ENCODE measurements around the gene SCAPER.
A peak's percentile ranks its signal among the peaks of the same experiment; 100 is the strongest.

Gene SCAPER, protein sequence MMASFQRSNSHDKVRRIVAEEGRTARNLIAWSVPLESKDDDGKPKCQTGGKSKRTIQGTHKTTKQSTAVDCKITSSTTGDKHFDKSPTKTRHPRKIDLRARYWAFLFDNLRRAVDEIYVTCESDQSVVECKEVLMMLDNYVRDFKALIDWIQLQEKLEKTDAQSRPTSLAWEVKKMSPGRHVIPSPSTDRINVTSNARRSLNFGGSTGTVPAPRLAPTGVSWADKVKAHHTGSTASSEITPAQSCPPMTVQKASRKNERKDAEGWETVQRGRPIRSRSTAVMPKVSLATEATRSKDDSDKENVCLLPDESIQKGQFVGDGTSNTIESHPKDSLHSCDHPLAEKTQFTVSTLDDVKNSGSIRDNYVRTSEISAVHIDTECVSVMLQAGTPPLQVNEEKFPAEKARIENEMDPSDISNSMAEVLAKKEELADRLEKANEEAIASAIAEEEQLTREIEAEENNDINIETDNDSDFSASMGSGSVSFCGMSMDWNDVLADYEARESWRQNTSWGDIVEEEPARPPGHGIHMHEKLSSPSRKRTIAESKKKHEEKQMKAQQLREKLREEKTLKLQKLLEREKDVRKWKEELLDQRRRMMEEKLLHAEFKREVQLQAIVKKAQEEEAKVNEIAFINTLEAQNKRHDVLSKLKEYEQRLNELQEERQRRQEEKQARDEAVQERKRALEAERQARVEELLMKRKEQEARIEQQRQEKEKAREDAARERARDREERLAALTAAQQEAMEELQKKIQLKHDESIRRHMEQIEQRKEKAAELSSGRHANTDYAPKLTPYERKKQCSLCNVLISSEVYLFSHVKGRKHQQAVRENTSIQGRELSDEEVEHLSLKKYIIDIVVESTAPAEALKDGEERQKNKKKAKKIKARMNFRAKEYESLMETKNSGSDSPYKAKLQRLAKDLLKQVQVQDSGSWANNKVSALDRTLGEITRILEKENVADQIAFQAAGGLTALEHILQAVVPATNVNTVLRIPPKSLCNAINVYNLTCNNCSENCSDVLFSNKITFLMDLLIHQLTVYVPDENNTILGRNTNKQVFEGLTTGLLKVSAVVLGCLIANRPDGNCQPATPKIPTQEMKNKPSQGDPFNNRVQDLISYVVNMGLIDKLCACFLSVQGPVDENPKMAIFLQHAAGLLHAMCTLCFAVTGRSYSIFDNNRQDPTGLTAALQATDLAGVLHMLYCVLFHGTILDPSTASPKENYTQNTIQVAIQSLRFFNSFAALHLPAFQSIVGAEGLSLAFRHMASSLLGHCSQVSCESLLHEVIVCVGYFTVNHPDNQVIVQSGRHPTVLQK (N-terminal part only)

DNA sequence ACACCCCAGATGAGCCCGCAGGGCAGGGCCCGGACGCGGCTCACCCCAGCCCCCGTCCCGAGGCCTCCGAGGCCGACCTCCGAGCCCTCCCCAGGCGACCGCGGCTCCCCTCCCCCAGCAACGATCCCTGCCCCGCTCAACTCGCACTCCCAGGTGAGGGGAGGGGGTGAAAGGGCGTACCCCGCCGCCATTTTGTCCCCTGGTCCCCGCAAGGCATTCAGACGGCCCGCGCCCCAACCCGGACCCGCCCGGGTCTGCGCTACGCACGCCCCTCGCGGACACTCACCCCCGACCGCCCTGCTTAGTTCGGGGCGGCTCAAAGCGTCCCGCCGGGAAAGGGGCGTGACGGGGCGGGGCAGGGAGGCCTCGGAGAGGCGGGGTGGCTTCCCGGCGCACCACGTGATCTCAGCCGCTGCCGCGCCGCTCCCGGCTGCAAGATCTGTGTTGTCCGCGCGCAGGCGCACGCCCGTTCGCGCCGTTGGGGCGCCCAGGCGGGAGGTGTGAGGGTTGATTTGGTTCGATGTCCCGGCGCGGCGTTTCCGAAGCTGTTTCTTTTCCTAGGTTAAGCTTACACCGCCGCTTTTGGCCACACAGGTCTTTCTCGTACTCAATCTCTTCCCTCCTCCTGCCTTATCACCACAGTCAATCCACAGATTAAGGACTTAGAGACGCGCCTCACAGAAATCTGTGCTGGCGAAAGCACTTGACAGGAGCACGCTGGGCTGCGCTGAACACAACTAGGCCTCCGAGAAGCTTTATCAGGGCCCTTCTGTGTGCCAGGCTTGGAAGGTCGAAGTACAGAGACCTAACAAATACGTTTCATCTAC is at the start of gene SCAPER:
TSS of gene SCAPER (minus strand) at position 328 of the 827 bp plus-strand sequence. CDS start 21,523 bp downstream, outside the sequence.
- DNase-seq (ENCODE audit: low spot score), result peak; percentile 42

DNA sequence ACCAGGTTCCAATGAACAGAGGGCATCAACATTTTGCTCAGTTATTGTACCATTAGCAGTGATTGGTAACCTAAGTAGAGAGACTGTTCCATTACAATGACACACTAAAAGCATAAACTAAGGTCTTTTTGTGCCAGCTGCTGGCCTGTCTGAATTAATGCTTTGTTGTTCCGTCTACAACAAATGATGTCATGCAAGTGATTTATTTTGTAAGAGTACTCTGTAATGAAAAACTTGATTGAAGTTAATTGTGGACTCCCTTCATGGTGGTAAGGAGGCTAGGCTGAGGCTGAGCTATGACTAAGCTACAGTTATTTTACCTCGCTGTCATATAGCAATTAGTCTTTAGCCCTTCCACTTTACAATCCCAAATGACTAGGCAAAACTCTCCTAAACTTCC is 49.6 kb upstream of the SCAPER start:
- no peak for DNase-seq (ENCODE audit: low spot score)

DNA sequence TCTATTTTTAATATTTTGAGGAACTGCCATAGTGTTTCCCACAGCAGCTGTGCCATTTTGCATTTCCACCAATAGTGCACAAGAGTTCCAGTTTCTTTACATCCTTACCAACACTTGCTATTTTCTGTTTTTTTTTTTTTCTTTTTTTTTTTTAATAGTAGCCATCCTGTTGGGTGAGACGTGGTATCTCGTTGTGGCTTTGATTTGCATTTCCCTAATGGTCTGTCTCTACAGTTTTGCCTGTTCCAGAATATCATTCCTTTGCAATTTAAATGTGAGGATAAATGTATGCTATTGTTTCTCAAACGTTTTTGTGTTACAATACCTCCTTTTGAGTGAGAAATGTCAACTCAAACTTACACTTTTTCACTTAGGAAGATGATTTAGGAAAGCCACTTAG is 48.8 kb upstream of the SCAPER start:
- DNase-seq (ENCODE audit: low spot score), result no peak

DNA sequence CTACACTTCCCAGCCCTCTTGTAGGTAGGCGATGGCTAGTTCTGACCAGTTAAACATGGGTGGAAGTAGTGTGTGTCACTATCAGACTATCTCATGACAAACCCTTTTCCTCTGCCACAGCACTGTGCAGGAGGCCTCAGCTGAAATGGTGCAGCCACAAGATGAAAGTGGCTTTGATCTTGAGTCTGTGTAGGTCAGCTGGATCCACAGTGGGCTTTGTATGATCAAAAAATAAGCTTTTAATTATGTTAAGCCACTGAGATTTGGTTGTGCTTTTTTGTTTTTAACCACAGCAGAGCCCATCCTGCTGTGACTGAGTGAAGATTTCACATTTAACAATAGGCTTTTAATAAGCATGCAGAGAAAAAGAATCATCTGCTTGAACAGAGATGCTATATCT is 46.1 kb upstream of the SCAPER start:
- DNase-seq (ENCODE audit: low spot score), result no peak

DNA sequence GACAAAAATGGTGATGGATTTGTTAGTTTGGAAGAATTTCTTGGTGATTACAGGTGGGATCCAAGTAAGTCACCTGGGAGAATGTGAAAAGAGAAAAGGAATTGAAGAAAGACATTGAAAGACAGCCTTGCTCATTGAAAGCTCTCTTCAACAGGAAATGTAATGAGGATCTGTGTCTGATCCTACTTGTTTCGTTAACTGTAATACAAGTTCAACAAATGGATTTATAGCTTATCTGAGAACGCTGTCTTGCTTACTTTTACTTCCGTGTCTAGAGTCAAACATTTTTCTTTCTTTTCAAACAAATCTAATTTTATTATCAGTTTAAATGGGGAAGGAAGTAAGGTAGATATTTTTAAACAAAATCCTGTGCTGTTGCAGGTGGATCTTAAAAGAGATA is 42.3 kb upstream of the SCAPER start:
- DNase-seq (ENCODE audit: low spot score), result no peak

DNA sequence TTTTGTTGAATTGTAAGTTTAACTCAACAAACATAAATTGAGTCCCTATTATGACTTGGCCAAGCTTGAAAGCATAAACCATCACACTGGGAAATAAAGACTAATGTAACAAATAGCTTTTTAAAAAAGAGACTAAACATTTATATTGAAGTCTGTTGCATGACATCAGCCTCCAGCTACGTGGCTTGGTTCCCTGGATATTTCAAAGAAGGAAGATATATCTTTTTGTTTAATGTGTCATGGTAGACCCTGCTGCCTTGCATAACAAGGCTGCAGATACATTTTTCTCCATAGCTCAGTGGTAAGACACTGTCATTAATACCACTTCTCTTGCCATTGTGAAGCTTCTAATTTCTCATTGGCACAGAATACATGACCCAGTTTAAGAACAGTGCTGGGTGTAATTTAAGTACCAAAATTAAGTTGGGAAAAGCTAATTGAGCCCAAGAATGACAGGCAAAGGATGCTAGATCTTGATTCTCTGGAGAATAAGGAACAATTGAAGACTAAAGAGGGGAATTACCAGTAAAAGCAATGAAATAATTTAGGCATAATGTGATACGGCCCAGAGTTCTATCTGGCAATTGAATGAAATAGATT is 40.5 kb upstream of the SCAPER start:
- DNase-seq (ENCODE audit: low spot score), result no peak

DNA sequence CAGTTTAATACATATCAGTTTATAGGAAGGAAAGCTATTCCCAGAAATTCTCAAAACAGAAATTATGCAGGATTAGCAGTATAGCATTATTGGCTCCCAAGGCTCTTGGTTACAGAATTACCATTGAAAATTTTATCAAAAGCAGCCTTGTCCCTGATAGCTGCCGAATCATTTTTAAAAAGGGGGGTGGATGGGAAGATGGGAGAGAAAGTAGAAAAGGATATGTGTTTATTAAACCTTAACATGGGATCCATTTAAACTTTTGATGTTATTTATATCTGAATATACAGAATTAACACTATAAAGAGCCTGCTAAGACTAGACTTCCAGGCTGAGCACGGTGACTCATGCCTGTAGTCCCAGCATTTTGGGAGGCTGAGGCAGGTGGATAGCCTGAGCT is 37.2 kb upstream of the SCAPER start:
- no peak for DNase-seq (ENCODE audit: low spot score)

DNA sequence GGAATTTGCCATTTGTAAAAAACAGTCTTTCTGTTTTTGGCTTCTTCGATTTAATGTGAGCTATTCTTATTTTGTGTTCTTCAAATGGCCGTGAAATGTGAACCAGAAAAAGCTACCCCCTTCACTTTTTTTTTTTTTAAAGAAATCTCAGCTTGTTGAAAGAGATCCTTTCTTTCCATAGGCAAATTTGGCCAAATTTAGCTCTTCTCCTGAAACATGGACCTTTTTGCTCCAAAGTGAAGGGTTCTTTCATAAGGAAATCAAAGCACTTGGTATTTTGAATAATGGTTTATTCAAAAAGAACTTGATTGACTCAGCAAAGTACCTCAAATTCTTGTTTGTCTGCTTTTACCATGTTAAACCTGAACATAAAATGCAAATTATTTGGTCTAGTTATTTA is 36.5 kb upstream of the SCAPER start:
- no peak for DNase-seq (ENCODE audit: low spot score)

DNA sequence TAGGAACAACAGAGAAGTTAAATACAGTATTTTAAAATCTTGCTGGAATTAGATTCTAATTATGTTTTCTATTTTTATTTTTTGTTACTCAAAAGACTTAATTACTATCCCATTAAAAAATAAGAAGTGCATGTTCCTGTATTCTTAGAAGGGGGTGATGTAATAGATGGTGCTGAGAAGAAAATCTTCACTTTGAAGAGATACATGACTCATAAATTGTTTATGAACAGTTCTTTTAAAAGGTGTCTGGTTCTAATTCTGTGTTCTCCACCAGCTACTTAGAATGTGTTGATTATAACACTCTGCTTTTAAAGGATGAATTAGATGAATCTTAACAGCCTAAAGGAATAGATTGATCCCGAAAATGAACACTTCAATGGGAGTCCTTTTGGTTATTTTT is 34.6 kb upstream of the SCAPER start:
- DNase-seq (ENCODE audit: low spot score), result no peak

DNA sequence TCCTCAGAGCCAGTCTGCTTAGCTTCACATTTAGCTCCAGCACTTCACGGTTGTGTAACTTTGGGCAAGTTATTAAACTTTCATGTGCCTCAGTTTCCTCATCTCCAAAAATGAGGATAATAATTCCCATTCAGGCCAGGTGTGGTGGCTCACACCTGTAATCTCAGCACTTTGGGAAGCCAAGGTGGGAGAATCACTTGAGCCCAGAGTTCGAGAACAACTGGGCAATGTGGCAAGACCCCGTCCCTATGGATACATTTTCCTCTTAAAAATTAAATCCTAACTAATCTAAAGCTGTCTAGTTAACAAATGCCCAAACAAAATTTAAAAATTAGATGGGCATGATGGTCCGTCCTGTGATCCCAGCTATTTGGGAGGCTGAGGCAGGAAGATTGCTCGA is 33.6 kb upstream of the SCAPER start:
- no peak for DNase-seq (ENCODE audit: low spot score)

DNA sequence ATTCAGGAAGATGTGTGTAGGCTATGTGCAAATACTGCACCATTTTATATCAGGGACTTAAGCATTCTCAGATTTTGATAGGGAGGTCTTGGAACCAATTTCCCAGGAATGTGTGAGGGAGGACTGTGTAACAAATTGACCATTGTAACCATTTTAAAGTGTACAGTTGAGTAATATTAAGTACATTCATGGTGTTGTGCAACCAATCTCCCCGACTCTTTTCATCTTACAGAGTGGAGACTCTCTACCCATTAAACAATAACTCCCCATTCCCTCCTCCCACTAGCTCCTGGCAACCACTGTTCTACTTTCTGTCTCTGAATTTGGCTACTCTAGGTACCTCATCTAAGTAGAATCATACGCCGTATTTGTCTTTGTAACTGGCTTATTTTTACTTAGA is 31.5 kb upstream of the SCAPER start:
- DNase-seq (ENCODE audit: low spot score), result no peak

DNA sequence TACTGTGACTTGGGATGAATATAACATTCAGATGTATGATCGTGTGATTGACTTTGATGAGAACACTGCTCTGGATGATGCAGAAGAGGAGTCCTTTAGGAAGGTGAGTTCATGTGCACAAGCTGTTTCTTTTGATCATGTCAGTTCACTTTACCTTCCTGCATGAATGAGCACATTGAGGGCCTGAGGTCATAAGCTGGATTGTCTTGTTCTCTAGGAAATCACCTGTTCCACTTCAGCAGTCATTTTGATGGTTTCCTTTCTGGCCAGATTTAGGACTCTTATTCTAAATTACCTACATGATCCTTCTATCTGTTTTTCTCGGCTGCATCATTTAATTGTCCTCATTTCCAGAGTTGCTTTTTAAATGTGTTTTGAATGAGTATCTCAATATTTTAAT is 30.5 kb upstream of the SCAPER start:
- no peak for DNase-seq (ENCODE audit: low spot score)

DNA sequence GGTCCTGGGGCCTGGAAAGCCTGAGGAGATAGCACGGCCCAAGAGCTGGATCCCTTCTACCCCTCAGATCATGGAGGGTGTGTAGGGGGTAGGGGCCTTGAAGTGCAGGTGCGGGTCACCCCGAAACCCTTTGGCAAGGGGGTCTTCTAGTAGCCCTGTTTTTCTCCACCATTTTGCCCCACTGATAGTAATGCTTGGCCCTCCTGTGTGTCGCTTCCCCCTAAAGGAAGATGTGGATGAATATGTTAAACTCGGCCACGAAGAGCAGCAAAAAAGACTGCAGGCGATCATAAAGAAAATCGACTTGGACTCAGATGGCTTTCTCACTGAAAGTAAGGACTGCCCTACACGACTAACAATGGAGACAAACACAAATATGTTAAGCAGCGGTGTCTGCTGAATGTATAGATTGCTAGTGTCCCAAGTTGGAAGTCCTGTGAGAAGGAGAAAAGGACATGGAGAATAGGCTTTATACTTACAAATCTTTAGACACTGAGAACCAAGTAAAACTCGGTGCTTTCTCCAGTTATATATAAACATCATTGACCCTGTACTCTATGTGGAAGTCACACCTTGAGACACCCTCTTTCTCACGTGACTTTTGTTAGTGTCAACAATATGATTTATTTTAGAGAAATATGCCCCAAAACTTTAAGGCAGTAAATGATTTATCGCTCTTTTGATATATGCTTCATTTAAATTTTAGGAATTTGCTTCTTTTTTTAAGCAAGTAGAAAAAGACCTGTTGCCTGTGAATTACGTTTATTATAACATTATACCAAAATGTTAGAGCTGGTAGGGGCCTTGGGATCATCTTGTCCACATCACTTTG is 27.2 kb upstream of the SCAPER start:
- DNase-seq (ENCODE audit: low spot score), result no peak

DNA sequence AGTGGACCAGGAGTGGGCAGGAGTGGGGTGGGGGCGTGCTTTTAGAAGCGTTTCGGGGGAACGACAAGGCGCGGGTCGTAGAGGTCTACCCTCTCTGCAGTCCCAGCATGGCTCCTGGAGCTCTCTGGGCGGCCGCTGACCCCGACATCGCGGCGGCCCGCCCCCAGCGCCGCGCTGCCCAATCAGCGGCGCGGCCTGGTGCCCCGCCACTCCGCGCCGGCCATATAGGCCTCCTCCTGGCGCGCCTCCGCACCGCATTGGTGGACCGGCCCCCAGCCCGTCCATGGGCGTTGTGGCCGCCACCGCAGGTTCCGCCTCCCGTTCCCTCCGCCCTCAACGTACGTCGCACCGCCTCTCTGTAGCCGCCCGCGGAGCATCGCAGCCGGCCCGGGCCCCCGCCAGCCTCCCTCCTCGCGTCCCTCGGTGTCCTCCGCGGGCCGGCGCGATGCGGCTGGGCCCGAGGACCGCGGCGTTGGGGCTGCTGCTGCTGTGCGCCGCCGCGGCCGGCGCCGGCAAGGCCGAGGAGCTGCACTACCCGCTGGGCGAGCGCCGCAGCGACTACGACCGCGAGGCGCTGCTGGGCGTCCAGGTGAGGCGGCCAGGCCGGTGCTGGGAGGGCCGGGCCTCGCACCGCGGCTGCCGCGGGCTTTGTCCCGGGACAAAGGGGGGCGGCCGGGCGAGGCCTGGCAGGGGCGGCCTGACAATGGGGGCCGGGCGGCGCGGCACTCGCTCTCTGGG is 26.4 kb upstream of the SCAPER start, which contains the start of gene RCN2:
TSS of gene RCN2 (plus strand) at position 353 of the 738 bp plus-strand sequence. CDS start at position 446, 93 bp downstream.
- DNase-seq (ENCODE audit: low spot score), result peak; percentile 87

DNA sequence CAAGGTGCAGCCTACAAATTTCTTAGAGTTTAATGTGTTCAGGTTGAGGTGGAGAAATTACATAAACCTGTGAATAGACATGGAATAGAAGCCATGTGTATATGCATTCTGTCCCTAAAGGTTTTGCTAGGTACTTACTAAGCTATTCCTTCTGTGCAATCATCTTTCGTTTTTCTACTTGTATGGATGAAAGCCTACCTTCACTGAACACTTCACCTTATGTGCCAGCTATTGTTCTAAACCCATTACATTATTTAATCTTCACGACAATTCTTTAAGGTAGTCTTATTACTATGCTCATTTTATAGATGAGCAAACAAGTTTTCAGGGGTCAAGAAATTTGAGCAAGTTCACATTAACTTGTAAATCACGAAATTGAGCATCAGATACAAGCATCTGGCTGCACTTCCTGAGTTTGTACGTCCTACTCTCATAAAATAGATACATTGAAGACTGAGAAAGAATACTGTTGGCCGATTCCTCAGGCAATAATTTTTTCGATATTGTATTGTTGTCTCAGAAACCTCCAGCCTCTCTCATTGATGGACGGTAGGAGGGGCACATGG is 25.8 kb upstream of the SCAPER start:
- DNase-seq (ENCODE audit: low spot score), result no peak

DNA sequence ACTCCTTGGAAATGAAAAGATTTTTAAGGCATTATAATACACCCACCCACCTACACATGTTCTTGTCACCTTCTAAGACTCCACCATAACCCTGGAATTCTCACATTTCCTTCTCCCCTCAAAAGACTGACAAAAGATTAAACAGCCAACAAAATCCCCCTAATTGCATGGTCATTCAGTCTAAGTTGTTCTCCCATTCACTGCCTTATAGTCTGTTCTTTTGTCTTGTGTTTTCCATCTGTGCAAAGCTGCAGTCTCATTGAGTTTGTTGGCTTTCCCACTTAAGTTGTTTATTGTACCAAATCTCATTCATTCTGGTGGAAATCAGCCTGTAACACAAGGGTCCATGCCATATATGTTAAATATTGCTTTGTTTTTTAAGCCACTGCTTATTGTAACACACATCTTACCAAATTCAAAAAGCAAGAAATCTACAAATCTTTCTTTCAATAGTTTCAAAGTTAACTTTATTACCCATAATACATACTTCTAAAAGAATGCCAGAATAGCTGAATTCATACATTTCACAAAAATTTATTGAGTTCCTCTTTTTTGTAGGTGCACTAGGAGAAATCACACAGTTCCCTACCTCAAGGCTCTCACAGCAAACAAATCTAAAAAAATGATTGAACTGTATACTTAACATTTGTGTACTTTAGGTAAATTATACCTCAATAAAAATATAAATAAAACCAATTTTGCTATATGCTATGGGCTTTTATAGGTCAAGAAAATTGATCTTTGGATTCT is 24.0 kb upstream of the SCAPER start:
- no peak for DNase-seq (ENCODE audit: low spot score)

DNA sequence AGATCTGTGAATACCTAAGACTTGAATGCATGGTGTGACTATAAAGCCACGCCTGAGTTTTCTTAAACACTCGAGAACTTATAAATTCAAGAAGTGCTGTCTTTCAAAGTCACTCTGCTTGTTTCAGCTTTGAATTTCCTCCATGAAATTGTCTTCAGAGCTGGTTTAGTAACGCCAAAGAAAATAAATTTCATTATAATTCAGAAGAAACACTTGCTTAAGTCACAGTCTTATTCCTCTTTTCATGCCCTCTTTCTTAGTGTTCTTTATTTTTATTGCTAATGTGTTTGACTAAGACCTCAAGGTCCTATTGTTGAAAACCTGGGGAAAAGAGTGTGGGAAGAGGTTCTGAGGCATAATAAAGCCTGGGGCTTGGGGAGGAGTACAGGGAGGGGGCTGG is 23.1 kb upstream of the SCAPER start:
- no peak for DNase-seq (ENCODE audit: low spot score)

DNA sequence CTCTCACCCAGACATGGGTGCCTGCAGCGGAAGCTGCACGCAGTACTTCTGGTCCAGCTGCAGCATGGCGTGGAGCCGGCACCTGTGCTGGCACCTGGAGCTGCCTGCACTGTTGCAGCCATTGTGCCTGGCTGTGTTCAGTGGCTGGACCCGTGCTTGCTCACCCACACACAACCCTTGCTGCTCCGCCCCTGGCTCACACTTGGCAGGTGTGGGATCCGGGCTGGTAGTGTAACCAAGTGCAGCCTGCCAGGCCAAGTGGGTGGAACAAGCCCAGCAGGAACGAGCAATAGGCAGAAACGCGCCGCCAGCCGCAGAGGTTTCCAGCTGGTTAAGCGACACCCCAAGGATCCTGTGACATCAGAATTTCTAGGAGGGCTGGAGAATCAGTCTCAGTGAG is 11.2 kb upstream of the SCAPER start:
- DNase-seq (ENCODE audit: low spot score), result no peak

Measured in hematopoietic multipotent progenitor cell treated with erythropoietin and hydrocortisone succinate and interleukin-3 and kit ligand, for 17 days (in vitro differentiated cells).